HG03066 (cell line): ENCODE data around the gene MCL1.
A peak's percentile ranks its signal among the peaks of the same experiment; 100 is the strongest.
"Not testable (repeated sequence)": the region's sequence is repeated elsewhere in the genome, so short reads cannot be mapped to it uniquely, and the experiment has no call there.

ENCODE experiments used
- ATAC-seq: cut with Tn5 transposase; IDR thresholded peaks from one replicate; pipeline ENCODE4 v1.9.1; 2021; ENCODE audit warnings: low read depth; ENCODE audit not compliant: unreplicated experiment

Gene MCL1

GRCh38 chr1:150573648-150574071 lies 5.8 kb downstream of the MCL1 start:
- ATAC-seq: not testable (repeated sequence)

GRCh38 chr1:150572918-150573647 lies 6.3 kb downstream of the MCL1 start:
- no peak for ATAC-seq

GRCh38 chr1:150568594-150568966 lies 10.8 kb downstream of the MCL1 start:
- no peak for ATAC-seq

GRCh38 chr1:150567717-150568593 lies 11.5 kb downstream of the MCL1 start:
- ATAC-seq: no peak

- no peak for ATAC-seq
Observed at GRCh38 chr1:150567341-150567716, 12.1 kb downstream of the MCL1 start.

- ATAC-seq: no peak
Observed at GRCh38 chr1:150566589-150567340, 12.6 kb downstream of the MCL1 start.

GRCh38 chr1:150565240-150565991 lies 14.0 kb downstream of the MCL1 start:
- ATAC-seq: not testable (repeated sequence)

- ATAC-seq: no peak
Observed at GRCh38 chr1:150564051-150564991, 15.1 kb downstream of the MCL1 start.

GRCh38 chr1:150563340-150564038 lies 15.9 kb downstream of the MCL1 start:
- no peak for ATAC-seq

GRCh38 chr1:150562446-150563339 lies 16.7 kb downstream of the MCL1 start:
- peak; percentile 34 for ATAC-seq

GRCh38 chr1:150561974-150562445 lies 17.4 kb downstream of the MCL1 start:
- ATAC-seq: peak; percentile 34

GRCh38 chr1:150561254-150561973 lies 18.0 kb downstream of the MCL1 start:
- ATAC-seq: peak; percentile 22

GRCh38 chr1:150560576-150561253 lies 18.7 kb downstream of the MCL1 start:
- peak; percentile 41 for ATAC-seq

- no peak for ATAC-seq
Observed at GRCh38 chr1:150560011-150560438, 19.4 kb downstream of the MCL1 start.

GRCh38 chr1:150559656-150560010 lies 19.8 kb downstream of the MCL1 start:
- no peak for ATAC-seq
